ENCODE data around the gene KCND3.

KCND3 gene

DNA sequence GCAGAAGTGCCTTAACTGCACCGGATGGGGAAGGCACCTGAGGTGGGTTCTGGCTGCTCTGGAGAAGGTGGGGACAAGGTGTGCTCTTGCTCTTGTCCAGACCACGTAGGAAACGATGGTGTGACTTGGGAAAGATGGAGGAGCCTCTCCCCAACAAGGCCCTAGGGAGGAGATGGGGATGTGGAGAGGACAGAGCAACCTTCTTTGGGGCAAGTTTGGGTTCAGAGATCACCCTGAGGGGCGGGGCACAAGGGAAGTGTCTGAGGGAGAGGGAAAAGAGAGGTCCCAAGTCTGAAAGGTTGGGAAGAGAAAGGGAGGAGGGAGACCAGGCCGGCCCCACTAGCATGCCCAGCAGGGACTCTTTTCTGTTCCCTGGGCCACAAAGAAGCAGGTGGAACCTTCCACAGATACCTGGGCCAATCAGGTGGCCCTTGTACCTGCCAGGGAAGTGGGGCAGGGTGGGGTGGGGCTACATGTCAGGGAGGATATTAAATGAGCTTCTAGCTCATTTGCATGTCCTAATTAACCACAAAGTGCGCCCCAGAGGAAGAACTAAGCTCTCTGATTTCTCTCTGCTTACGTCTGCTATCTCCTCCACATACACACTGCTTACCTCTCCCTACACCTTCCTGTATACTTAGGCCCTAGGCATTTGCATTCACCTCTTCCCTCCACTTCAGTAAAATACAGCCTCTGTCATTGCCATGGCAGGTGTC is 266.2 kb downstream of the KCND3 start:
- DNase-seq (ENCODE audit: extremely low spot score, insufficient read length, low read depth) (no peak), FAIRE-seq (no peak)

DNA sequence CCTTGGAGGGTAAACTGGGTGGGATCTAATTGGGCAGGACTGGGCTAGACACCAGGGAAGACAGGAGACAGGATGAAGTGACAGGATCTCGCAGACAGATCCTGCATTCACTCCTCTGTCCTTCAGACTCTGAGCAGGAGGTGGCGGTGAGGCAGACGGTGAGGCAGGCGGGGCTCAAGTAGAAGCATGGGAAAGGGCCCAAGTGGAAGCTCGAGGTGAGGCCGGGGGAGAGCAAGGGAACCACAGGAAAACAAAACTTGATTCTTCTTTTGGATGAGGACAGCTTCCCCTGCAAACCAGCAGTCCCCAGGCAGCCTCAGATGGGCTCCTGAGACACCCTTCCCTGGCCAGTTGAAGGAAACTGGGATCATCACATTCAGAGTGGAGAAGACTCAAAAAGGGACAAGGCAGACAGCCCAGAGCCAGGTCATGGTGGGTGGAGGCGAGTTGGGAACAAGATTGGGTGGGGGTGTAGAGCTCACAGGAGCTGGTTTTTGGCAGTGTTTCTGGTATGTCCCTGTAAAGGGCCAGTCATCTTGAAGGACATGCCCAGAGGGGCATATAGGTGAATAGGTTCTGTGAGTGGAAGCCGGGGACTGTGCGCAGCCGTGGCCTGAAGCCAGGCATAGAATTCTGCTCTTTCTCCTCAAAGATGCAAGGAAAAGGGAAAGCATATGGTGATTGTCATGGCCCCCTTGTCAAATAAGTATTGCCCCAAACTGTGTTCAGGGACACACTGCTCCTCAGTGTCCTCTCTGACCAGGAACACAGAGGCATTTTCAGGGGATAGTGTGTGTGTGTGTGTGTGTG is 268.3 kb downstream of the KCND3 start:
- FAIRE-seq (no peak), DNase-seq (ENCODE audit: extremely low spot score, insufficient read length, low read depth) (no peak)
